Dermis microvascular lymphatic vessel endothelial cell (primary cell): ENCODE data around the gene THOP1. TPM values are rescaled to one million over a fixed set of nuclear protein-coding genes. Genes with fewer than 3 reads are reported as not detected.

Experiments used
- DNase-seq, 2 donors: peaks; one replicate each; pipeline versions ENCODE4 v3.0.0 to v3.0.0-alpha.2; 2010; ENCODE audit warnings: low read depth in 2 of 2
- total RNA-seq: library from RNA; depleted of rRNA; stranded (reverse); fragments of >200 nt; gene quantifications from 2 replicates; pipeline ENCODE4 v1.2.1, GENCODE V29; 2014

Gene THOP1
- total RNA-seq, 1 donor from 2014 or later: 64.6 TPM

- DNase-seq: no peak
These were observed 69.5 kb downstream of the THOP1 start for GRCh38 chr19:2854849-2855248.

DNA sequence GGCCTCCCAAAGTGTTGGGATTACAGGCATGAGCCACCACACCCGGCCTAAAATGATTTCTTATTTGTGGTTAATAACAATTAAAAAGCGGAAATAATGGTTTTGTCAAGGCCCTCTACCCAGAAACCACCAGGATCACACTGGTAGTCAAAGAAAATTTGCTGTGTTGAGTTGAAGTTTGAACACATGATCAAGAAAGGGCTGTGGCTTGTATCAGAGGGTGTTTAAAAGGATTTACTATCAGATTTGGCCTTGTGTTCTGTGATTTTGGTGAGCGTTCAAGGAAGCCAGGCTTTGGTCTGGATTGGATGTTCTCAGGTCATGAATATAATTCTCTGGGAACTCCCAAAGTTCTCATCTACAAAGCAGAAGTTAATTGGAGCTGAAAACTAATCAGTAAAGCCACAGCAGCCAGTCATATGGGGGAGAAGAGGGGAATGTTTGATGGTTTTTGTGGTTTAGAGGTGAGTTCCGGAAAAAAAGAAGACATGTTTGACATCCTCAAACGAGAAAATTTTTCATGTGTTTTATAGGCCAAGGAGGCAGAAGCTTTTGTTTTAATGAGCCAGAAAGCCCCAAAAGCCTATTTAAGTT is 71.3 kb downstream of the THOP1 start:
- DNase-seq: no peak

DNA sequence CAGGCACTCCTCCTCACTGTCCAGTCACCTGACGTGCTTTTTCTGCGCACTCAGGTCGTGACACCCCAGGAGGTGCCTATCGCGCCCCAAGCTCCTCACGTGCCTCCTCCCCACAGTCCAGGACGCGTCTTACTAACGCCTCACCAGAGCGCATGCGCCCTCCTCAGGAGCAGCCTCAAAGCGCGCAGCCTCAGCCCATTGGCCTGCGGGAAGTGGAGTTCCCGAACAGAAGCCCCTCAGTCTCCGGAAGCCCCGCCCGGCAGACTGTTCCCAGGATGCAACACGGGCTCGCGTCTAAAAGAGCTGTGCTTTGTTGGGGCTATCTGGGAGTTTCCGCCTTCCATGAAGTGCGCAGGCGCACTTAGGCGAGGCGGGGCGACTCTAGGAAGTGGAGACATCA is 73.6 kb downstream of the THOP1 start:
- DNase-seq: no peak

GRCh38 chr19:2863816-2864215 is 78.5 kb downstream of the THOP1 start:
- DNase-seq: no peak

Other genes starting within 250 kb of the THOP1 start
- gene GNG7, start 82.8 kb upstream of the THOP1 start, total RNA-seq: 0.64 and 1.1 TPM in 2 replicates
- gene DIRAS1, start 64.1 kb upstream of the THOP1 start, total RNA-seq: 0.13 TPM in 2 replicates
- 14.2 and 21.7 TPM in 2 replicates for gene SLC39A3, start 45.5 kb upstream of the THOP1 start, total RNA-seq
- 31.6 and 42.2 TPM in 2 replicates for gene SGTA, start 2.2 kb upstream of the THOP1 start, total RNA-seq
- 2.1 and 3.9 TPM in 2 replicates for gene ZNF554, start 34.4 kb downstream of the THOP1 start, total RNA-seq
- 3.1 and 4.4 TPM in 2 replicates for gene ZNF555, start 56.0 kb downstream of the THOP1 start, total RNA-seq
- not detected in 2 replicates for gene ZNF556, start 81.8 kb downstream of the THOP1 start, total RNA-seq
- gene ZNF57, start 115.4 kb downstream of the THOP1 start, total RNA-seq: 3.2 and 3.7 TPM in 2 replicates
- gene ZNF77, start 159.5 kb downstream of the THOP1 start, total RNA-seq: 3.7 and 4.4 TPM in 2 replicates
- gene TLE6, start 192.1 kb downstream of the THOP1 start, total RNA-seq: 0.90 and 2.8 TPM in 2 replicates
- 2.7 and 24.9 TPM in 2 replicates for gene TLE2, start 243.8 kb downstream of the THOP1 start, total RNA-seq